GM19467 (cell line): ENCODE results near the gene BMPER.
"Not testable (repeated sequence)": the region's sequence is repeated elsewhere in the genome, so short reads cannot be mapped to it uniquely, and the experiment has no call there.

Experiments
- ATAC-seq: cut with Tn5 transposase; IDR thresholded peaks from one replicate; pipeline ENCODE4 v1.9.1; 2021; ENCODE audit warnings: mild to moderate bottlenecking, moderate library complexity; ENCODE audit not compliant: unreplicated experiment

BMPER gene

DNA sequence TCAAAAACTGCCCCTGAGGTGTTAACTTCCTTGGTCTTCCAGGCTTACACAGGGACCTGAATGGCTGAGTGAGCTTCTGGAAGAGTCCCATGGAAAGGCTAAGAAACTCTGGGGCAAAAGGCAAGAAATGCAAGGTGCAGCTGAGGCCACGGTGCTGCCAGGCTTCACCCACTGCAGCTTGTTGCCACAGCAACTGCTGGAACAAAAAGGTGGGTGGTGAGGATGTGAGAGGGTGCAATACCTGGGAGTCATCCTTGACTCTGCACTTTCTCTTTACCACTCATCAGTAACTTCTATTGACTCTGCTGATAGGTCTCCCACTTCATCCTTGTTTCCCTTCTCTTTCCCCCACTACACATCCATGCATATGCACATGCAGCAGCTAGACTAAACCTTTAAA, 258.6 kb downstream of the BMPER start:
- ATAC-seq, result no peak

DNA sequence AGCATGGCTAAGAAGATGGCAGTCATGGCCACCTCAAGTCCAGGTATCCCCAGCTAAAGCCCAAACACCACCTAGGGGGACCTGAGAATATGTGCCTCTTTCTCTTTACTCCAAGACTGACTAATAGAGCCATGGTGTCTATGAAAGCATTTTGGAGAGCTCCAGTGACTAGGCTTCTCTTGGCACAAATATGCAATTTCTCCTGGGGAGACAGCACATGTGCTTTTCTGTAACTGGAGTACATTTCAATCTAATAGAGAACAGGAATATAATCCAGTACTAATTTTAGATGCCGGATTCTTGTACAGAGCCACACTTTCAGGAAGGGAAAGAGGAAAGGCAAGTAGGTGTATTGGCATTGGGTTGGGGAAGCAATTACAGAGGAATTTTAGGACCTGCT, 260.1 kb downstream of the BMPER start:
- no peak for ATAC-seq

DNA sequence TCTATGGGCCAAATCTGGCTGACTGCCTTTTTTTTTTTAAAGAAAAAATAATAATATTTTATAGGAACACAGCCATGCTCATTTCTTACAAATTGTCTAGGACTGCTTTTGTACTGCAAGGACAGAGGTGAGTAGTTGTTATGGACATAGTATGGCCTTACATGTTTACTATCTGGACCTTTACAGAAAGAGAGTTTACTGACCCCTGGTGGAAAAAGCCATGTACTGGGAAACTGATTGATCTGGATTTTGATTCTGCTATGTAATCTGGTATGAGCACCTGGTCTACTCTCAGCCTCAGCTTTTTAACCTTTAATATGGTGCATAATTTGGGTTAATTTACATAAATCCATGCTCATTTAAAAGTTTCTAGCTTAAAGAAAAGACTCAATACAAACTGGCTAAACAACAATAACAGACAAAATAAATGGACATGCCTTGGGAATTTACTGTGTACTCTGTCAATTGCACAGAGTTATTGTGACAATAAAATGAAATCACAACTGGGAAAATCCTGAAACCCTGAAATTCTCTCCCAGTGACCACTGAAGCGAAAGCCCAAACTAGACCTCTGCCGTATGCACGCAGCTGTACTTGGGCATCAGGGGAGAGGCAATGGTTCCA, 260.7 kb downstream of the BMPER start:
- ATAC-seq, result no peak

DNA sequence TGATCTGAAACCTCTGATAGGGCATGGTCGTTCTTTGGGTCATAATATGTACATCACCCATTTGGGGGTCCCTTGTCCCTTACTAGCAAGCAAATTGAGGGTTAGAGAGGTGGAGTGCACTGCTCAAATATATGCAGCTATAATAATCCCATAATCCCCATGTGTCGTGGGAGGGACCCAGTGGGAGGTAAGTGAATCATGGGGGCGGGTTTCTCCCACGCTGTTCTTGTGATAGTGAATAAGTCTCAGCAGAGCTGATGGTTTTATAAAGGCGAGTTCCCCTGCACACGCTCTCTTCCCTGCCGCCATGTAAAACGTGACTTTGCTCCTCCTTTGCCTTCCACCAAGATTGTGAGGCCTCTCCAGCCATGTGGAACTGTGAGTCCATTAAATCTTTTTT, 262.7 kb downstream of the BMPER start:
- no peak for ATAC-seq

DNA sequence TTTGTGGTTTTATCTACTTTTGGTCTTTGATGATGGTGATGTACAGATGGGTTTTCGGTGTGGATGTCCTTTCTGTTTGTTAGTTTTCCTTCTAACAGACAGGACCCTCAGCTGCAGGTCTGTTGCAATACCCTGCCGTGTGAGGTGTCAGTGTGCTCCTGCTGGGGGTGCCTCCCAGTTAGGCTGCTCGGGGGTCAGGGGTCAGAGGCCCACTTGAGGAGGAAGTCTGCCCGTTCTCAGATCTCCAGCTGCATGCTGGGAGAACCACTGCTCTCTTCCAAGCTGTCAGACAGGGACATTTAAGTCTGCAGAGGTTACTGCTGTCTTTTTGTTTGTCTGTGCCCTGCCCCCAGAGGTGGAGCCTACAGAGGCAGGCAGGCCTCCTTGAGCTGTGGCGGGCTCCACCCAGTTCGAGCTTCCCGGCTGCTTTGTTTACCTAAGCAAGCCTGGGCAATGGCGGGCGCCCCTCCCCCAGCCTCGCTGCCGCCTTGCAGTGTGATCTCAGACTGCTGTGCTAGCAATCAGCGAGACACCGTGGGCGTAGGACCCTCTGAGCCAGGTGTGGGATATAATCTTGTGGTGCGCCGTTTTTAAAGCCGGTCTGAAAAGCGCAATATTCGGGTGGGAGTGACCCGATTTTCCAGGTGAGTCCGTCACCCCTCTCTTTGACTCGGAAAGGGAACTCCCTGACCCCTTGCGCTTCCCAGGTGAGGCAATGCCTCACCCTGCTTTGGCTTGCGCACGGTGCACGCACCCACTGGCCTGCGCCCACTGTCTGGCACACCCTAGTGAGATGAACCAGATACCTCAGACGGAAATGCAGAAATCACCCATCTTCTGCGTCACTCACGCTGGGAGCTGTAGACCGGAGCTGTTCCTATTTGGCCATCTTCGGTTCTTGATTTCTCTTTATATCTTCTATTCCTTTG, 269.6 kb downstream of the BMPER start:
- not testable (repeated sequence) for ATAC-seq

DNA sequence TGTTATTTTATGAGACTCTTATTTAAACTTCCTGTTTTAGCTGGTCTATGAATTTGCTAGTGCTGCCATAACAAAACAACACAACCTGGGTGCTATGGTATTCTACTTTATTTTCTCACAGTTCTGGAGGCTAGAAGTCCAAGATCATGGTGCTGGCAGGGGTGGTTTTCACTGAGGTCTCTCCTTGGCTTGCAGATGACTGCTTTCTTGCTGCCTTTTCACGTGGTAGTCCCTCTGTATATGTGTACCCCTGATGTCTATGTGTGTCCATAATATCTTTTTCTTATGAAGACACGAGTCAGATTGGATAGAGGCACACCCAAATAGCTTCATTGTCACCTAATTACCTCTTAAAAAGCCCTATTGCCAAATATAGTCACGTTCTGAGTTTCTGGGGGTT, 270.5 kb downstream of the BMPER start:
- ATAC-seq, result no peak

DNA sequence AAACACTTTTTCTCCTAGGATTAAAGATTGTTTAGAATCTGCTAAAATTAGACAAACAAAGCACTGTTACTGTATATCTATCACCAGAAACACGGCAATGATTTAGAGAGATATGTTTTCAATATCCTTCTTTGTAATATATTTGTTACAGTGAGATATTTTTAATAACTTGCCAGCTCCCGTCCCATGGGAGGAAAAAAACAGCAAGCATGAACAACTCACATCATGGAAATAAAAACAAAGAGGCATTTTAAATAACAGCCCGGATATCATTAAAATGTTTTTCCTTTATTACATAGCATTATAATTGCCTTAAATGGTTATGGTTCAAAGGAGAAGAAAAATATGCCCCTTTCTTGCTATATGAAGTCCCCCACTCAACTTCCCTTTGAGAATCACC, 272.1 kb downstream of the BMPER start:
- ATAC-seq, result no peak

DNA sequence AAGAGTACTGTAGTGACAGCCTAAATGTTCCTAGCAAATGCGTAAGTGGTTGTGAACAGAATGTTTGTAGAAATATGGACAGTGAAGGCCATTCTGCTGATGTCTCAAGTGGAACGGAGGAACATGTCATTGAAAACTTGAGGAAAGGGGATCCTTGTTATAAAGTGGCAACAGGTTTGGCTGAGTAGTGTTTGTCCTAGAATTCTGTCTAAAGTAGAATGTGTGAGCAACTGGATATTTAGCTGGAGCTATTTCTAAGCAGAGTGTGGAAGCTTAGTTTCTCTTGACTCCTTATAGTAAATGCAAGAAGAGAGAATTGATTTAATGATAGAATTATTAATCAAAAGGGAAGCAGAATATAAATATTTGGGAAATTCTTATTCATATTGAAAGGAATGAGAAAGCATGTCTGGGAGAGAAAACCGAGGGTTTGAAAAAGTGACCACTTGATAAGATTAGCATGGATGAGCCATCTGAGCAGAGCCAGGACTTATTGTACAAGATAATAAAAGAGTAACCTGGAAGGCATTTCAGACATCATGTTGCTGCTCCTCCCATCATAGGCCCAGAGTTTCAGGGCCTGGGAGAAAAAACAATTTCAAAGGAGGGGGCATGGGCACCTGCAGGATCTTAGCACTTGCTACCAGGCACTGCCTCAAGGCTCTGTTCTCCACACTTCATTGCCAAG, 276.1 kb downstream of the BMPER start:
- no peak for ATAC-seq

DNA sequence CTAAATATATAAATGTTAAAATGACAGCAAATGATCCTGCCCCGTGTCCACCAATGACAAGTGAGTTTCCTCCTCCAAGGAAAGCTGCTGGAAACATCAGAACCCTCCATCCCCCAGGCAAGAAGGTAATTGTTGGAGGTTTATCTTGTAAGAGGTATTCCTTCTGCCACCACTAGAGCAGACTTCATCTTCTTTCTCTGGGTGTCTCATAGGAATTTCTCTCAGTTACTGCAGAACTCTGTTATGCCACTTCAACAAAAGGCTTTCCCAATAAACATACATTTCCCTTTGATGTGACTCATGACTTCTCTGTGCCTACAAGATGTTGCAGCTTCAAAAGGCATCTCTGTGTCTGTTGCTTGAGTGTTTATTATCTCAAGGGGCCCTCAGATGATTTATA, 279.1 kb downstream of the BMPER start:
- no peak for ATAC-seq

DNA sequence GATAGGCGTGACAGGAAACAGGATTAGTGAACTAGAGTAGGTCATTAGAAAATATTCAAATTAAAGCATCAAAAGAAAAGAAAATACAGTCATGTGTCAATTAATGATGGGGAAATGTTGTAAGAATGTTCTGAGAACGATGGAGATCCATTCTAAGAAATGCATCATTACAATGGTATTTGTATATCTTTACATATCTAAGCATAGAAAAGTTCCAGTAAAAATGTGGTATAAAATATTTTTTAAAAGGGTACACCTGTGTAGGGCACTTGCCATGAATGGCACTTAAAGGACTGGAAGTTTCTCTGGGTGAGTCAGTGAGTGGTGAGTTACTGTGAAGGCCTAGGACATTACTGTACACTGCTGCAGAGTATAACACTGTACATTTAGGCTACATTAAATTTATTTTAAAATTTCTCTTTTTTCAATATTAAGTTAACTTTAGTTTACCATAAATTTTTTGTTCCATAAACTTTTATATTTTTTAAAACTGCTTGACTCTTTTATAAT, 282.5 kb downstream of the BMPER start:
- ATAC-seq, result no peak

DNA sequence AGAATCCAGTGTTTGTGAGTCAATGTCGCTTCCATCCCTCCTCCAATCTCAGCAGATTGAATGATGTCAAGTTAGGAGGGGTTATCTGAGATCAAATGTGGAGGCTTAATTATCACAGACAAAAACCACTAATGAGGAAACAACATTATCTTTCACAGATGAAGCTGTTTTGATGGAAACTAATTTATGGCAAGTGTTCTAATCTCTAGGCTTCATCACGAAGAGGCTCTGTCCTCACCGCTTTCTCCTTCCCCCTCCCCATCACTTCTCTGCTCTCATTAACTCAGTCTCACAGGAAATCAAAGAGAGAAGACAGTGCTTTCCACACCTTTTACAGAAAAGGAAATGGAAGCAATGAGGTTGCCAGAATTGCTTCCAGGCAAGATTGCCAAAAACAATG, 283.7 kb downstream of the BMPER start:
- no peak for ATAC-seq

DNA sequence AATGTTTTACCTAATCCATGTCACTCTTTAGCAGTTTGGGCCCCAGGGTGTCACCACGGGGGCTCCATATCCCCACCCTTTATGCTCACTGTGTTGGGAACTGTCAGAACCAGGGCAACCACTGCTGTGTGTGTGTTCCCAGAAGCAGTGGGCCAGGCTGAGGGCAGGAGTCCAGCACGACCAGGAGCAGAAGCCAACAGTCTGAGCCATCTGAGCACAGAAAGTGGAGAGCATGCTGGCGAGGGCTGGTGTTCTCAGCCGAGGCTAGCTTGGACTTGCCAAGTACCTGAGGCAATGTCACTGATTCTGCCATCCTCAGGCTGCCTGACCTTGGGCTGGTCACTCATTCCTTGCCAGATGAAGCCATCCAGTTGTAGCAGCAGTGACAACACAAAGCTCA, 285.0 kb downstream of the BMPER start:
- no peak for ATAC-seq

DNA sequence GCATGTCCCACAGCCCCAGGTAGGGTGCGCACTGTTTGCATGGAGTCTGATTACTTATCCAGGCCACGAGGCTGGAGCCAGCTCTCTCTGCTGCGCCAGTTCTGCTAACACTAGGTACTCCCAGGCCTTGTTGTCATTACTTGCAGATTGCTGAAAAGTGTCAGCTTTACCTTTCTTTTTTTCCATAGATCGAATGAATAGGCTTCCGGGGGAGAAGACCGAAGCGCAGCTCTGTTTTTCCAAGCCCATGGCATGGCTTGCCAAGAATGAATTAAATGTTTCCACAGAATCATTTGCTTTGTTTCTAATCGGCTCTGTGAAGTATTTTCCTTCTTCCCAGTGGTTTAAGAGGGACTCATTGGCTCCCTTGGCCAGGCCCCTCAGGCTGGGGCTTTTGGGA, 285.8 kb downstream of the BMPER start:
- ATAC-seq, result no peak

DNA sequence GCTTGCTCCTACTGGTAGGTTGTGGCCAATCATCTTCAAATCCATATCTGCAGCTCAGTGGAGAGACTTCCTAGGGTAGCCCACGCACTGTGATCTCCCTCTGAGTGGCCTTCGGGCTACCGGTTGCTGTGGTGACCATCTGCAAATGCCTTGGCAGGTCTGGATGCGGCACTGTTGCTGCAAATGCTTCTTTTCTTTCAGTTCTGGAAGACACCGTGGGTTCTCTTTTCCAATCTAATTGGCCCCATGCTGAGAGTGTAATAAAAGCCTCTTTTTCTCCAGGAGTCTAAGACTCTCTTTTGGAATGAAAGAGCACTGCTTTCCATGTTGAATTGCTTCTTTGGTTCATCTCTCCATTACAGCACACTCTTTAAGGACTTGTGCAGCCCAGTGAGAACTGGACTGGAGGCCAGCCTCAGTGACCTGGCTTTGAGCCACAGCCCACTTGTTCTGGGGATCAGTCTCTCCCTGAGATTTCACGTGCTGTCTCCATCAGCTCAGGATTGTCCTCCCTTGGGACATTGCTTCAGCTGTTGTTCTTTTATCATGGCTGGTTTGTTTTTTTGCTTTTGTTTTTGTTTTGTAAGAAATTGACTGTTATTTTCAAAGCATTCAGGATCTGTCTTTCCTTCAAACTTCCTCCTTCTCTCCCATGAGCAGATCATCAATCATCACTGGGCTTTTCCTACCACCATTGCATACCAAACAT, 286.6 kb downstream of the BMPER start:
- no peak for ATAC-seq

DNA sequence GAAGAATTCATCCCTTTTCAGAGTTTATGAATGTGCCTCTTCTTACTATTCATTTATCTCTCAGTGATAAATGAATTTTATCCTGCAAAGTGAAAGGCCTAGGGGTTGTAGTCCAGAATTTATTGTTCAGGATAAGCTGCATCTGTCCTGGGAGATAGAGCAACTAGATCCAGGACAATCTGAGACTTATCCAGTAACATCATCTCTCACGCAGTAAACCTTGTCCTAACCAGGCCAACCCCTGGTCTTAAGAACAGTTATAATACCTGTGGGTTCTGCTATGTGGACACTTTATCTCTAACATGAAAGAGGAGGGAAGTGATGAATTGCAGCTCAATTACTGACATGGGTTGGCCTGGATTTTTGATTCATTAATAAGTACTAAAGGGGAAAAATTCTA, 287.6 kb downstream of the BMPER start:
- no peak for ATAC-seq

DNA sequence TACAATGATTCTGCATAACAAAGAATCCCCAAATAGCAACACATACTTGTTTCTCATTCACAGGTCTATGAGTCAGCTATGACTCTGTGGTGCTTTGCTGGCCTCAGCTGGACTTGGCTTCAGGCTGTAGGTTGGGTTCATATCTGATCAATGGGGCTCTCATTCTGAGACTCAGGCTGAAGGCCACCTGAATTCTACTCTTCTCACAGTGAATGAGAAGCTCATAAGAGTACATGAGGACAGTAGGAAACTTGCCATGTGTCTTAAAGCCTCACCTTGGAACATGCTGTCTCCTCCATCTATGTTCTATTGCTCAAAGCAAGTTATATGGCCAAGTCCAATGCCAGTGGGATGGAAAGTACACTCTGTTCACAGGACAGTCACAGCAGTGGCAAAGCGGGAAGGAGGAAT, 292.9 kb downstream of the BMPER start:
- ATAC-seq, result no peak
